Measurements from ENCODE around the gene TBXA2R.

Gene TBXA2R

GRCh38 chr19:3618144-3618810, 11.6 kb upstream of the TBXA2R start:
- no peak overlapping the region for H3K27ac Mint-ChIP-seq
- H3K9me3 Mint-ChIP-seq, result no peaks in the 10 kb centered on the region
- H3K4me3 Mint-ChIP-seq, result no peak overlapping the region
- peaks cover 8% of the 10 kb centered on the region for H3K36me3 Mint-ChIP-seq (ENCODE audit: low read depth)
- no peaks in the 10 kb centered on the region for H3K27me3 Mint-ChIP-seq
- peaks cover 4% of the 10 kb centered on the region for H3K4me1 Mint-ChIP-seq (ENCODE audit: low read depth)

GRCh38 chr19:3617463-3617862, 10.8 kb upstream of the TBXA2R start:
- H3K4me1 Mint-ChIP-seq (ENCODE audit: low read depth), result peaks cover 4% of the 10 kb centered on the region
- no peaks in the 10 kb centered on the region for H3K27me3 Mint-ChIP-seq
- no peak overlapping the region for H3K4me3 Mint-ChIP-seq
- H3K9me3 Mint-ChIP-seq, result no peaks in the 10 kb centered on the region
- no peak overlapping the region for H3K27ac Mint-ChIP-seq
- H3K36me3 Mint-ChIP-seq (ENCODE audit: low read depth), result peaks cover 4% of the 10 kb centered on the region

- no peaks in the 10 kb centered on the region for H3K9me3 Mint-ChIP-seq
- H3K27ac Mint-ChIP-seq, result no peak overlapping the region
- no peaks in the 10 kb centered on the region for H3K27me3 Mint-ChIP-seq
- peaks cover 6% of the 10 kb centered on the region for H3K36me3 Mint-ChIP-seq (ENCODE audit: low read depth)
- peaks cover 4% of the 10 kb centered on the region for H3K4me1 Mint-ChIP-seq (ENCODE audit: low read depth)
- H3K4me3 Mint-ChIP-seq, result no peak overlapping the region
Observed at GRCh38 chr19:3615524-3616135, 9.0 kb upstream of the TBXA2R start.

GRCh38 chr19:3614858-3615505, 8.3 kb upstream of the TBXA2R start:
- H3K27ac Mint-ChIP-seq, result no peak overlapping the region
- H3K36me3 Mint-ChIP-seq (ENCODE audit: low read depth), result peaks cover 10% of the 10 kb centered on the region
- no peak overlapping the region for H3K4me3 Mint-ChIP-seq
- no peaks in the 10 kb centered on the region for H3K9me3 Mint-ChIP-seq
- H3K27me3 Mint-ChIP-seq, result no peaks in the 10 kb centered on the region
- H3K4me1 Mint-ChIP-seq (ENCODE audit: low read depth), result peaks cover 4% of the 10 kb centered on the region

- Mint-ChIP-seq H3K9me3 (no peaks in the 10 kb centered on the region), H3K36me3 (ENCODE audit: low read depth) (peaks cover 10% of the 10 kb centered on the region), H3K27me3 (no peaks in the 10 kb centered on the region), H3K4me3 (no peak overlapping the region), H3K27ac (no peak overlapping the region), H3K4me1 (ENCODE audit: low read depth) (peaks cover 4% of the 10 kb centered on the region)
Observed at GRCh38 chr19:3613818-3614661, 7.4 kb upstream of the TBXA2R start.

- Mint-ChIP-seq H3K27ac (no peak overlapping the region), H3K9me3 (no peaks in the 10 kb centered on the region), H3K27me3 (no peaks in the 10 kb centered on the region), H3K4me3 (no peak overlapping the region), H3K4me1 (ENCODE audit: low read depth) (peaks cover 7% of the 10 kb centered on the region), H3K36me3 (ENCODE audit: low read depth) (peaks cover 10% of the 10 kb centered on the region)
Observed at GRCh38 chr19:3612901-3613741, 6.4 kb upstream of the TBXA2R start.

GRCh38 chr19:3612330-3612729, 5.7 kb upstream of the TBXA2R start:
- Mint-ChIP-seq H3K4me1 (ENCODE audit: low read depth) (peaks cover 11% of the 10 kb centered on the region), H3K9me3 (no peaks in the 10 kb centered on the region)

GRCh38 chr19:3611841-3612240, 5.2 kb upstream of the TBXA2R start:
- Mint-ChIP-seq H3K27me3 (no peaks in the 10 kb centered on the region), H3K9me3 (no peaks in the 10 kb centered on the region), H3K27ac (no peak overlapping the region), H3K36me3 (ENCODE audit: low read depth) (peaks cover 10% of the 10 kb centered on the region), H3K4me1 (ENCODE audit: low read depth) (peaks cover 8% of the 10 kb centered on the region), H3K4me3 (no peak overlapping the region)

More at GRCh38 chr19:3612330-3612729, 5.7 kb upstream of the TBXA2R start:
- Mint-ChIP-seq H3K27me3 (no peaks in the 10 kb centered on the region), H3K4me3 (no peak overlapping the region), H3K27ac (no peak overlapping the region), H3K36me3 (ENCODE audit: low read depth) (peaks cover 10% of the 10 kb centered on the region)

GRCh38 chr19:3610745-3611717, 4.4 kb upstream of the TBXA2R start:
- H3K27me3 Mint-ChIP-seq, result no peaks in the 10 kb centered on the region
- H3K36me3 Mint-ChIP-seq (ENCODE audit: low read depth), result peaks cover 10% of the 10 kb centered on the region
- no peak overlapping the region for H3K4me3 Mint-ChIP-seq
- no peak overlapping the region for H3K27ac Mint-ChIP-seq
- H3K4me1 Mint-ChIP-seq (ENCODE audit: low read depth), result peaks cover 8% of the 10 kb centered on the region
- no peaks in the 10 kb centered on the region for H3K9me3 Mint-ChIP-seq

- H3K4me3 Mint-ChIP-seq, result no peak overlapping the region
- H3K36me3 Mint-ChIP-seq (ENCODE audit: low read depth), result peaks cover 10% of the 10 kb centered on the region
- peaks cover 8% of the 10 kb centered on the region for H3K4me1 Mint-ChIP-seq (ENCODE audit: low read depth)
- H3K27ac Mint-ChIP-seq, result no peak overlapping the region
- no peaks in the 10 kb centered on the region for H3K27me3 Mint-ChIP-seq
- no peaks in the 10 kb centered on the region for H3K9me3 Mint-ChIP-seq
Observed at GRCh38 chr19:3609779-3610719, 3.4 kb upstream of the TBXA2R start.

- Mint-ChIP-seq H3K4me3 (no peak overlapping the region), H3K9me3 (no peaks in the 10 kb centered on the region), H3K27ac (no peak overlapping the region), H3K4me1 (ENCODE audit: low read depth) (peaks cover 8% of the 10 kb centered on the region), H3K36me3 (ENCODE audit: low read depth) (peaks cover 10% of the 10 kb centered on the region), H3K27me3 (no peaks in the 10 kb centered on the region)
Observed at GRCh38 chr19:3608750-3609322, 2.2 kb upstream of the TBXA2R start.

- no peak overlapping the region for H3K27ac Mint-ChIP-seq
- peaks cover 10% of the 10 kb centered on the region for H3K36me3 Mint-ChIP-seq (ENCODE audit: low read depth)
- no peaks in the 10 kb centered on the region for H3K9me3 Mint-ChIP-seq
- no peak overlapping the region for H3K4me3 Mint-ChIP-seq
- no peaks in the 10 kb centered on the region for H3K27me3 Mint-ChIP-seq
- peaks cover 8% of the 10 kb centered on the region for H3K4me1 Mint-ChIP-seq (ENCODE audit: low read depth)
Observed at GRCh38 chr19:3608079-3608641, 1.5 kb upstream of the TBXA2R start.
